HG02623 (cell line): ENCODE results near the gene HOXD11.

Source experiments
- ATAC-seq: cut with Tn5 transposase; IDR thresholded peaks from one replicate; pipeline ENCODE4 v1.9.1; 2021; ENCODE audit warnings: moderate library complexity; ENCODE audit not compliant: unreplicated experiment

HOXD11 gene

GRCh38 chr2:176081376-176081836 is 25.7 kb upstream of the HOXD11 start:
- no peak for ATAC-seq

GRCh38 chr2:176081837-176082524 is 25.1 kb upstream of the HOXD11 start:
- ATAC-seq = no peak

- ATAC-seq = no peak
Observed at GRCh38 chr2:176082525-176082823, 24.6 kb upstream of the HOXD11 start.

- ATAC-seq = no peak
Observed at GRCh38 chr2:176082824-176083751, 24.0 kb upstream of the HOXD11 start.

GRCh38 chr2:176083796-176084261 is 23.3 kb upstream of the HOXD11 start, which contains the start of gene EVX2:
Gene EVX2, minus strand, starts transcription at chr2:176083962. Its CDS starts 186 bp downstream, at chr2:176083776.
- ATAC-seq = no peak

- ATAC-seq = no peak
Observed at GRCh38 chr2:176084611-176085119, 22.4 kb upstream of the HOXD11 start.

GRCh38 chr2:176085120-176085788 is 21.8 kb upstream of the HOXD11 start:
- no peak for ATAC-seq

GRCh38 chr2:176085861-176086771 is 21.0 kb upstream of the HOXD11 start:
- ATAC-seq = no peak

- no peak for ATAC-seq
Observed at GRCh38 chr2:176087330-176088047, 19.6 kb upstream of the HOXD11 start.

- ATAC-seq = no peak
Observed at GRCh38 chr2:176088048-176088936, 18.8 kb upstream of the HOXD11 start.

GRCh38 chr2:176088937-176089842 is 17.9 kb upstream of the HOXD11 start:
- no peak for ATAC-seq

GRCh38 chr2:176089843-176090395 is 17.2 kb upstream of the HOXD11 start:
- ATAC-seq = no peak

- ATAC-seq = no peak
Observed at GRCh38 chr2:176090862-176091261, 16.2 kb upstream of the HOXD11 start.

GRCh38 chr2:176091329-176092258 is 15.5 kb upstream of the HOXD11 start:
- no peak for ATAC-seq

GRCh38 chr2:176092270-176093144 is 14.6 kb upstream of the HOXD11 start, which contains the start of gene HOXD13:
Gene HOXD13, plus strand, starts transcription at chr2:176092721. Its CDS starts 170 bp downstream, at chr2:176092891.
- ATAC-seq = no peak
